Stimulated activated CD4-positive, alpha-beta T cell treated with anti-CD3 and anti-CD28 coated beads, Interleukin-1b, Interleukin-23, amount 100 ng/mL, for 48 hours (primary cell): ENCODE measurements around the gene SLC16A5.
"Not testable (repeated sequence)": the region's sequence is repeated elsewhere in the genome, so short reads cannot be mapped to it uniquely, and the experiment has no call there.

Source experiments
- DNase-seq: peaks from one replicate; pipeline ENCODE4 v3.0.0-alpha.2; 2020

SLC16A5 gene

GRCh38 chr17:75064460-75064859 is 23.3 kb upstream of the SLC16A5 start:
- no peak for DNase-seq

GRCh38 chr17:75064867-75065561 is 22.7 kb upstream of the SLC16A5 start:
- DNase-seq: no peak

GRCh38 chr17:75065562-75066151 is 22.1 kb upstream of the SLC16A5 start:
- DNase-seq: peak; percentile 31

- peak; percentile 24 for DNase-seq
These were observed 19.9 kb upstream of the SLC16A5 start for GRCh38 chr17:75067856-75068255.

- no peak for DNase-seq
These were observed 19.0 kb upstream of the SLC16A5 start for GRCh38 chr17:75068750-75069149.

- DNase-seq: no peak
These were observed 18.0 kb upstream of the SLC16A5 start for GRCh38 chr17:75069783-75070182.

- not testable (repeated sequence) for DNase-seq
These were observed 16.1 kb upstream of the SLC16A5 start for GRCh38 chr17:75071478-75072271.

GRCh38 chr17:75072909-75073308 is 14.8 kb upstream of the SLC16A5 start:
- DNase-seq: not testable (repeated sequence)

GRCh38 chr17:75073618-75074047 is 14.1 kb upstream of the SLC16A5 start:
- DNase-seq: no peak

GRCh38 chr17:75074532-75074931 is 13.2 kb upstream of the SLC16A5 start:
- DNase-seq: no peak

- DNase-seq: no peak
These were observed 12.0 kb upstream of the SLC16A5 start for GRCh38 chr17:75075597-75076336.

GRCh38 chr17:75077072-75077495 is 10.7 kb upstream of the SLC16A5 start:
- DNase-seq: no peak

GRCh38 chr17:75077496-75078283 is 10.1 kb upstream of the SLC16A5 start:
- DNase-seq: peak; percentile 48

- no peak for DNase-seq
These were observed 9.3 kb upstream of the SLC16A5 start for GRCh38 chr17:75078284-75079022.

GRCh38 chr17:75079023-75079373 is 8.8 kb upstream of the SLC16A5 start:
- no peak for DNase-seq

GRCh38 chr17:75081611-75082540 is 5.9 kb upstream of the SLC16A5 start:
- no peak for DNase-seq

- no peak for DNase-seq
These were observed 5.1 kb upstream of the SLC16A5 start for GRCh38 chr17:75082683-75083082.

- DNase-seq: no peak
These were observed 3.6 kb upstream of the SLC16A5 start for GRCh38 chr17:75084039-75084660.

GRCh38 chr17:75086496-75087181 is 1.1 kb upstream of the SLC16A5 start:
- no peak for DNase-seq
